GM19023 (cell line): Measurements from ENCODE around the gene HTR2B.
"Not testable (repeated sequence)": the region's sequence is repeated elsewhere in the genome, so short reads cannot be mapped to it uniquely, and the experiment has no call there.

Experiments used
- ATAC-seq: cut with Tn5 transposase; IDR thresholded peaks from one replicate; pipeline ENCODE4 v1.9.1; 2021; ENCODE audit warnings: mild to moderate bottlenecking, moderate library complexity; ENCODE audit not compliant: unreplicated experiment

The HTR2B gene

GRCh38 chr2:231099918-231100317 lies 24.9 kb downstream of the HTR2B start:
- no peak for ATAC-seq

- ATAC-seq: no peak
These were observed 30.0 kb downstream of the HTR2B start for GRCh38 chr2:231094736-231095346.

DNA sequence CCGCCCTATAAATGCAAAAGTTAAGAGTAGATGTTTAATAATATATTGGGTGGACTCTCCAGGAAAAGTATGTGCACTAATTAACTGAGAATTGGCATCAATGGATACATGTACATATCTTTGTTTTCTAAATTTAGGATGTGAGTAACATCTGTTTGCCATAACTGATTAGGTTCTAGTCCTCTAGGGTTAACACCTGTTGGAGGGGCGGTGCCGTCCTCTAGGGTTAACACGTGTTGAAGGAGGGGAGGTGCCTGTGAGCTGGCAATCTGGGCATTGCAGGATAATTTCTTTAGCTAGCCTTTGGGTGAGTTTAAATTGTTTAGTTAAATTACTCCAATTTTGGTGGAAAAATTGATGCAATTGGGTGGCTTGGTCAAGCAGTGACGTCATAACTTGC lies 30.9 kb downstream of the HTR2B start:
- ATAC-seq: no peak

- no peak for ATAC-seq
These were observed 36.1 kb downstream of the HTR2B start for GRCh38 chr2:231088754-231089153.

DNA sequence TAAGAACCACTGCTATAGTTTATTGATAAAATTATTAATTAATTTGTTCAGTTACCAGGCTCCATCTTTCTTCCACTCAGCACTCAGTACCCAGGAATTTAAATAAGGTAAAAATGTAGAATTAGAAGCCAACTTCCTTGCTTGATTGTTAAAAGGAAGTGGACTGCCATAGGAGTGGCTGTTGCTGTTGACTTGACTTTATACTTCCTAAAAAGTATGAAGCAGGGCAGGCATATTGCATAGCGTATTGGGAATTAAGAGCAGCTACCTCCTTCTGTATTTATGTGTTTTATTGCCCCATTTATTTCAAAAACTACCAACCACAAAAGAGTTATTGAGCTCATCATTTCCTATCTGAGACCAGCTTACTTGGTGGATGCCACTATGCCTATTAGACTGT lies 40.3 kb downstream of the HTR2B start:
- ATAC-seq: no peak

DNA sequence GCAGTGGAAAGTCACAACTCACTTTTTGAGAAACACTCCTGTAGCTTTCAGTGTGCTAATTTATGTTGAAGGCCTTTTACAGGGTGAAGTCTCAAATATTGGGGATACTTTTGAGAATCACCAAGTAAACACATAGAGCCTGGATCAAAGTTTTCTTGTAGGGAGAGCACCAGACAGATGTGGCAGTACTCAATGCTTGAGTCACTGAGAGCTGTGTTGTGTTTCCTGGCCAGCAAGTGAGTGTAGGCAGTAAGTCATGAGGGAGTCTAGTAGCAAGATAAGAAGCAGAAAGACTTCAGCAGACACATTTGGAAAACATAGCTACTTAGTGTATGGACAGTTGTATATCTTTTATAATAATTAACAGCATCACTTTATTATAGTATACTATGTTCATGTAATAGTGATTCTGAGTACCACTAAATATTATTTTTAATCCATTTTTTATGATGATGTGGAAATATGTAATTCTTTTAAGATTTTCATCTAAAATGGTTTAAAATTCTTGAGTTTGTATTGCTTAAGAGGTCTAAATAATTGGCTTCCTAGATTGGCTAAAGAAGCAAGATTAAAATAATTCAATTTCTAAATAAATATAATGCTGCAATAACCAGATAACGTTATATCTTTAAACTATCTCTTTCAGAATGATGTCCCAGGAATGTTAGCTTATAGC lies 55.3 kb downstream of the HTR2B start:
- ATAC-seq: no peak

- ATAC-seq: no peak
These were observed 56.2 kb downstream of the HTR2B start for GRCh38 chr2:231068525-231069222.

DNA sequence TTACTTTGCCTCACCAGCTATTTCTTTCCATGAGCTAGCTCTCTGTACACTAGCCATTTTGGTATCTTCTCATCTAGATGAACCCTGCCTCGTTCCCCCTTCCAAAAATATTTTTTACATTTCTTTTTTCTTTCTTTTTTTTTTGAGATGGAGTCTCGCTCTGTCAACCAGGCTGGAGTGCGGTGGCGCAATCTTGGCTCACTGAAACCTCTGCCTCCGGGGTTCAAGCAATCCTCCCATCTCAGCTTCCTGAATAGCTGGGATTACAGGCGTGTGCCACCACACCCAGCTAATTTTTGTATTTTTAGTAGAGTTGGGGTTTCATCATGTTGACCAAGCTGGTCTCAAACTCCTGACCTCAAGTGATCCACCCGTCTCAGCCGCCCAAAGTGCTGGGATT lies 57.3 kb downstream of the HTR2B start:
- not testable (repeated sequence) for ATAC-seq

DNA sequence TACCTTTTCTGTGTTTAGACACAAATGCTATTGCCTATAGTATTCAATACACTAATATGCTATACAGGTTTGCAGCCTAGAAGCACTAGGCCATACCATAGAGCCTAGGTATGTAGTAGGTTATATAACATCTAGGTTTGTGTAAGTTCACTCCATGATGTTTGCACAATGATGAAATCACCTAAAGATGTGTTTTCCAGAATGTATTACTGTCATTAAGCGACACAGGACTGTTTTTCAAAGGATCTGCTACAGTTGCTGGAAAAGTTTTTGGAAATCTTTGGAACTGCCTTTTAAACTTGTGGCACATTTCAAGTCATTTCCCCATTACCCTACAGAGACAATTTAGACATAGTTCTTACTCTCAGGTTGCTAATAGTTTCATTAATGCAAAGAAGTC lies 58.9 kb downstream of the HTR2B start:
- no peak for ATAC-seq

- ATAC-seq: no peak
These were observed 61.5 kb downstream of the HTR2B start for GRCh38 chr2:231063347-231063746.

- no peak for ATAC-seq
These were observed 62.1 kb downstream of the HTR2B start for GRCh38 chr2:231062776-231063175.

DNA sequence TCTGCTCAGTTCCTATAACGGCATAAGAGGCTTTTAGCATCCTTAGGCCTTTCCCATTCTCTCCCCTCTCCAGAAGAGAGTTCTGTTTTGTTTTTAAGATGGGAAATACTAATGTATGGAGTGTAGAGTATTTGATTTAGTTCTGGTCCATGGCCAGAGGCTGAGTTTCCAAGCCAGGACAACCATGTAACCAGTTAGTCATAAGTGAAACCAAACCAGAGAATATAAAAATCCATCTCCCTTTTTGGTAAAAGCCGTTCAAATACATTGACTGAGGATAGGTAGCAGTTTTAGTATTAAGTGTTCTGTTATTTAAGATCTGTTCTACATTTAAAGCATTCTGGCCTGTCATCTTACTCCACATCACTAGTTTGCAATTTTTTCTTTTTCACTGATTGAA lies 65.1 kb downstream of the HTR2B start:
- no peak for ATAC-seq

- no peak for ATAC-seq
These were observed 65.9 kb downstream of the HTR2B start for GRCh38 chr2:231058761-231059550.
